ENCODE data around the gene CRYBG1. TPM values are rescaled to one million over a fixed set of nuclear protein-coding genes. Genes with fewer than 3 reads are reported as not detected.
A peak's percentile ranks its signal among the peaks of the same experiment; 100 is the strongest.

Gene CRYBG1
- total RNA-seq, 2 donors from 2014 or later, result 61.0 to 62.4 TPM

GRCh38 chr6:106359959-106360409, 533 bp upstream of the CRYBG1 start:
- Mint-ChIP-seq H3K4me3 (peak overlapping the region; percentile 89), H3K36me3 (ENCODE audit: low read depth) (peaks cover 4% of the 10 kb centered on the region), H3K27ac (no peak overlapping the region), H3K4me1 (peaks cover 8% of the 10 kb centered on the region), H3K27me3 (peaks cover 40% of the 10 kb centered on the region)
- DNase-seq (no peak), ATAC-seq (no peak)
- H3K9me3 ChIP-seq (ENCODE audit: control insufficient read depth, low read length, poor library complexity, severe bottlenecking), result no peaks in the 10 kb centered on the region

DNA sequence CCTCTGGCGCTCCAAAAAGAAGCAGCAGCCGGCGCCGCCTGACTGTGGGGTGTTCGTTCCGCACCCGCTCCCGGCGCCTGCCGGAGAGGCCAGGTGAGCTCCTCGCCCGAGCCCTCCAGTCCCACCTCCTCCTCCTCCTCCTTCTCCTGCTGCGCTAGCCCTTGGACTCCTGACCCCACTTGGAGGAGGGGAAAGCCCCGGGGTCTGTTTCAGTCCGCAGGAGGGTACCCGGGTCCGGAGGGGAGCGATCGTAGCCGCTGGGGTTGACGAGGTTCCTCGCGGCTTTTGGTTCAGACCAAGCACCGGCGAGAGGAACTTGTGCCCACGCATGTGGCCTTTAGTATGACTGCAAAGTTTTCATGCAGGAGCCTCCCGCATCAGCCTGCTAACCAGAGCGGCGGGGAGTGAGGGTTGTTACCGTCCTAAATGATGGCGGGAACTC, 493 bp downstream of the CRYBG1 start:
- H3K4me1 Mint-ChIP-seq, result peaks cover 8% of the 10 kb centered on the region
- peaks cover 4% of the 10 kb centered on the region for H3K36me3 Mint-ChIP-seq (ENCODE audit: low read depth)
- DNase-seq (peak in 1 of 3 donors; percentile 8), ATAC-seq (no peak)
- no peak overlapping the region for H3K27ac Mint-ChIP-seq
- peaks cover 30% of the 10 kb centered on the region for H3K27me3 Mint-ChIP-seq
- peak overlapping the region; percentile 89 for H3K4me3 Mint-ChIP-seq
- no peaks in the 10 kb centered on the region for H3K9me3 ChIP-seq (ENCODE audit: control insufficient read depth, low read length, poor library complexity, severe bottlenecking)

- peaks cover 8% of the 10 kb centered on the region for H3K4me1 Mint-ChIP-seq
- no peak overlapping the region for H3K4me3 Mint-ChIP-seq
- H3K27me3 Mint-ChIP-seq, result peaks cover 21% of the 10 kb centered on the region
Measured at GRCh38 chr6:106363401-106364138, 3.1 kb downstream of the CRYBG1 start.

GRCh38 chr6:106369739-106370138, 9.2 kb downstream of the CRYBG1 start:
- H3K27me3 Mint-ChIP-seq, result peaks cover 12% of the 10 kb centered on the region
- no peak overlapping the region for H3K27ac Mint-ChIP-seq
- no peak for DNase-seq
- no peak overlapping the region for H3K4me3 Mint-ChIP-seq
- H3K36me3 Mint-ChIP-seq (ENCODE audit: low read depth), result no peaks in the 10 kb centered on the region
- ATAC-seq, result no peak
- no peaks in the 10 kb centered on the region for H3K4me1 Mint-ChIP-seq
- H3K9me3 ChIP-seq (ENCODE audit: control insufficient read depth, low read length, poor library complexity, severe bottlenecking), result no peaks in the 10 kb centered on the region

More at GRCh38 chr6:106363401-106364138, 3.1 kb downstream of the CRYBG1 start:
- DNase-seq (no peak), ATAC-seq (no peak)
- no peaks in the 10 kb centered on the region for H3K9me3 ChIP-seq (ENCODE audit: control insufficient read depth, low read length, poor library complexity, severe bottlenecking)
- Mint-ChIP-seq H3K36me3 (ENCODE audit: low read depth) (no peaks in the 10 kb centered on the region), H3K27ac (no peak overlapping the region)

GRCh38 chr6:106370639-106371038, 10.1 kb downstream of the CRYBG1 start:
- DNase-seq (no peak), ATAC-seq (no peak)
- Mint-ChIP-seq H3K27ac (no peak overlapping the region), H3K4me1 (no peaks in the 10 kb centered on the region), H3K27me3 (peaks cover 12% of the 10 kb centered on the region), H3K36me3 (ENCODE audit: low read depth) (no peaks in the 10 kb centered on the region), H3K4me3 (no peak overlapping the region)
- no peaks in the 10 kb centered on the region for H3K9me3 ChIP-seq (ENCODE audit: control insufficient read depth, low read length, poor library complexity, severe bottlenecking)

GRCh38 chr6:106372838-106373501, 12.5 kb downstream of the CRYBG1 start:
- no peak overlapping the region for H3K4me3 Mint-ChIP-seq
- no peak for DNase-seq
- peaks cover 13% of the 10 kb centered on the region for H3K27me3 Mint-ChIP-seq
- no peak for ATAC-seq
- no peaks in the 10 kb centered on the region for H3K36me3 Mint-ChIP-seq (ENCODE audit: low read depth)
- no peak overlapping the region for H3K27ac Mint-ChIP-seq
- H3K4me1 Mint-ChIP-seq, result no peaks in the 10 kb centered on the region
- no peaks in the 10 kb centered on the region for H3K9me3 ChIP-seq (ENCODE audit: control insufficient read depth, low read length, poor library complexity, severe bottlenecking)

DNA sequence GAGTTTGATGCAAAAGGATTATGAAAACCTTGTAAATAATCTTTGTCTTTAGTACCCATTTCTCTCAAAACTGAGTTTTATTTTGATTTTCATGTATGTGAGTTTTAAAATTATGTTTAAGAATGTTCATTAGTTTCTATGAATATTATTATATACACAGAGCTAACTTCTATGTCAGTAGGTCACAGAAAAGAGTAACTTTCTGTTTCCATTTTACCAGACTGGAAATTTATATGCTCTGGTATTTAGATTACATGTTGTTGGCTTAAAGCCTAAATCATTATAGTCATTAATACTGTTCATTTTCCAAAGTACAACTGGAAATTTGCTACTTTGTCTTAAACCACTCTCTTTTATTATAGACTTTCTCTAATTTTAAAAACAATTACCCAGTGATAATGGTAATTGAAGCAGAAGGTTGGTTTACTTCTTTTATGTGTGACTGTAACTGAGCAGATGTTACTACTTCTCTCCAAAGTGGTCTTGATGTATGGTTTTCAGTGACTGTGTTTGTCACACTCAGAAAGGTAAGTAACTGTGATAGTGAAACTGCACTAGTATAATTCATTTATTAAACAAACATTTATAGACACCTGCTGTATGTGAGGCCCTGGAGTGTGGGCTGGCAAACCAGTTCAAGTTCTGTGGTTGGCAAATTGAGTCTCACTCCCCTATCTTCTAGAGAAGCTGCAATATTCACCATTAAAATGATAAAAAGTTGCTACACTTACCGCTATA, 13.2 kb downstream of the CRYBG1 start:
- ATAC-seq (no peak), DNase-seq (no peak)
- H3K4me3 Mint-ChIP-seq, result no peak overlapping the region
- H3K4me1 Mint-ChIP-seq, result no peaks in the 10 kb centered on the region
- no peaks in the 10 kb centered on the region for H3K36me3 Mint-ChIP-seq (ENCODE audit: low read depth)
- H3K27me3 Mint-ChIP-seq, result peaks cover 20% of the 10 kb centered on the region
- H3K9me3 ChIP-seq (ENCODE audit: control insufficient read depth, low read length, poor library complexity, severe bottlenecking), result no peaks in the 10 kb centered on the region
- no peak overlapping the region for H3K27ac Mint-ChIP-seq

- no peak for ATAC-seq
- Mint-ChIP-seq H3K27me3 (peaks cover 29% of the 10 kb centered on the region), H3K27ac (no peak overlapping the region), H3K36me3 (ENCODE audit: low read depth) (no peaks in the 10 kb centered on the region), H3K4me1 (peaks cover 2% of the 10 kb centered on the region), H3K4me3 (no peak overlapping the region)
- DNase-seq, result no peak
- no peaks in the 10 kb centered on the region for H3K9me3 ChIP-seq (ENCODE audit: control insufficient read depth, low read length, poor library complexity, severe bottlenecking)
Measured at GRCh38 chr6:106377061-106377540, 16.6 kb downstream of the CRYBG1 start.

- Mint-ChIP-seq H3K36me3 (ENCODE audit: low read depth) (no peaks in the 10 kb centered on the region), H3K4me1 (peaks cover 2% of the 10 kb centered on the region), H3K27ac (no peak overlapping the region), H3K4me3 (no peak overlapping the region), H3K27me3 (peaks cover 29% of the 10 kb centered on the region)
- no peak for ATAC-seq
- no peak for DNase-seq
- no peaks in the 10 kb centered on the region for H3K9me3 ChIP-seq (ENCODE audit: control insufficient read depth, low read length, poor library complexity, severe bottlenecking)
Measured at GRCh38 chr6:106379951-106380350, 19.4 kb downstream of the CRYBG1 start.

DNA sequence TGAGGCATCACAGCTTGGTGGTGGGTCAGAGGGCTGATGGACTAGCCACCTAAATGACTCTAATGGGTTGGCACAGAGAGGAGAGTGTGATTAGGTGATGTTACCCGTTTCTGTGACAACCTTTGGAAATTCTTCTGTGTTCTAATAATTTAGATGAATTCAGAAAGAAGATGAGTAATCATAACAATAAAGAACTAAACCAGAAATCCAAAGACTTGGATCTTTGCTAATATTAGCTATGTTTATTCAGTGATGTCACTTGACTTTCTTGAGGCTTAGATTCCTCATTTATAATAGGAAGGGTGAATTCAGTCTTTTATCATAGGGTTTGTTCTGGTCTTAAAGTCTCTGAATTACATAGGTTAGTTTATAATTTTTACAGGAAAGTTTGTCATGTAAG, 19.9 kb downstream of the CRYBG1 start:
- H3K36me3 Mint-ChIP-seq (ENCODE audit: low read depth), result no peaks in the 10 kb centered on the region

DNA sequence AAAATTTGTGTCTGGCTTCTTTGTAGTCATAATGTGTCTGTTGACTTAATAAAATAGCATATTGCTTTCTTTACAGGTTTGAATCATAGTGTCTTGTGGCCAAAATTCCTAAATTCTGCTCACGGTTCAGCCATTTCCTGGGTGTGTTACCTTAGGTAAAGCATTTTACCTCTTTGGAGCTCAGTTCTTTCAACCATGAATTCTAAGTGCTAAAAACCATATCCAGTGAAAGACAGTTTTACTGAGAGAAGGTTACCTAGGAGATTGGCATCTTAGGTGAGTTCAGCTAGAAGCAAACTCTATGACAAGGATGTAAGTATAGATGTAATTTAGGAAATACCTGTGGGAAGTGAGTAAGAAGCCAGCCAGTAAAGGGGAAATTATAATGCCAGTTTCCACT, 20.7 kb downstream of the CRYBG1 start:
- no peak for DNase-seq
- H3K36me3 Mint-ChIP-seq (ENCODE audit: low read depth), result no peaks in the 10 kb centered on the region
- H3K9me3 ChIP-seq (ENCODE audit: control insufficient read depth, low read length, poor library complexity, severe bottlenecking), result no peaks in the 10 kb centered on the region
- ATAC-seq, result no peak
- H3K4me3 Mint-ChIP-seq, result no peak overlapping the region
- H3K27ac Mint-ChIP-seq, result no peak overlapping the region
- peaks cover 27% of the 10 kb centered on the region for H3K27me3 Mint-ChIP-seq
- peaks cover 2% of the 10 kb centered on the region for H3K4me1 Mint-ChIP-seq

More for the DNA sequence above, 19.9 kb downstream of the CRYBG1 start:
- Mint-ChIP-seq H3K4me1 (peaks cover 2% of the 10 kb centered on the region), H3K4me3 (no peak overlapping the region), H3K27me3 (peaks cover 29% of the 10 kb centered on the region), H3K27ac (no peak overlapping the region)
- ATAC-seq (no peak), DNase-seq (no peak)
- H3K9me3 ChIP-seq (ENCODE audit: control insufficient read depth, low read length, poor library complexity, severe bottlenecking), result no peaks in the 10 kb centered on the region

GRCh38 chr6:106381881-106382280, 21.4 kb downstream of the CRYBG1 start:
- no peak for DNase-seq
- no peak for ATAC-seq

DNA sequence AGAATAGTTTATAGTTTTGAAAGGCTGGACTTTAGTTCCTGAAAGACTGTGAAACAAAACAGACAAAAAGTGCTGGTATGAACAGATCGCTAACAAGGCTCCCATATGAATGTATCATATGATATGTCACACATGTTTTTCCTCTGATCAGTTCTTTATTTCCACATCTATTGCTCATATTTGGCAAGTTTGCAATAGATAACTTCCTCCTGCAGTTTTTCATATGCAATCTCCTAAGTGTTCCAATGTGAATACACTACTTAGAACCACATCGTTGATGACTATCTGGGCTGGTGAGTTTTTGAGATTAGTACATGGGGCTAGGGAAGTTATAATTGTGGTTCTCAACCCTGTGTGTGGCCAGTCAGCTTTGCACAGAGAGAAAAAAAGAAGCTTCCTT, 23.1 kb downstream of the CRYBG1 start:
- Mint-ChIP-seq H3K4me3 (no peak overlapping the region), H3K36me3 (ENCODE audit: low read depth) (no peaks in the 10 kb centered on the region), H3K27me3 (peaks cover 10% of the 10 kb centered on the region), H3K27ac (no peak overlapping the region), H3K4me1 (peaks cover 2% of the 10 kb centered on the region)
- ATAC-seq (no peak), DNase-seq (no peak)
- no peaks in the 10 kb centered on the region for H3K9me3 ChIP-seq (ENCODE audit: control insufficient read depth, low read length, poor library complexity, severe bottlenecking)

More at GRCh38 chr6:106381881-106382280, 21.4 kb downstream of the CRYBG1 start:
- Mint-ChIP-seq H3K4me1 (peaks cover 2% of the 10 kb centered on the region), H3K27ac (no peak overlapping the region), H3K36me3 (ENCODE audit: low read depth) (no peaks in the 10 kb centered on the region), H3K4me3 (no peak overlapping the region), H3K27me3 (peaks cover 20% of the 10 kb centered on the region)
- H3K9me3 ChIP-seq (ENCODE audit: control insufficient read depth, low read length, poor library complexity, severe bottlenecking), result no peaks in the 10 kb centered on the region
